Measurements from ENCODE around the gene FCRL1.

Gene FCRL1

DNA sequence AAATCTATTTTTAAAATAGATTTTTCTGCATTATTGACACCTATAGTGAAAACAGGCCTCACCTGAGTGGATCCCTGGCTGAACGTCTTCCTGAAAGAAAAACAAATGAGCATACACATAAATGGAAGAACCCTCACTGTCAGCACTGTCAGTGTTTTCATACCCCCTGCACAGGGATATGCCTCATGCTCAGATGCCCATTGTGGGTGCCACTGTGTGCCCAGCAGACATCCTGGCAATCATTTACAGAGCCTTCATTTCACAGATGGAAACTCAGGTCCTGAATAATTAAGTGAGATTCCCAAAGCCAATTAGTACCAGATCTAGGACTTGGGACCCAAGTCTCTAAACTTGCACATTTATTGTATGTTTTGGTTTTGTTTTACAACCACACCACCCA, 19.9 kb downstream of the FCRL1 start:
- no peak for DNase-seq

DNA sequence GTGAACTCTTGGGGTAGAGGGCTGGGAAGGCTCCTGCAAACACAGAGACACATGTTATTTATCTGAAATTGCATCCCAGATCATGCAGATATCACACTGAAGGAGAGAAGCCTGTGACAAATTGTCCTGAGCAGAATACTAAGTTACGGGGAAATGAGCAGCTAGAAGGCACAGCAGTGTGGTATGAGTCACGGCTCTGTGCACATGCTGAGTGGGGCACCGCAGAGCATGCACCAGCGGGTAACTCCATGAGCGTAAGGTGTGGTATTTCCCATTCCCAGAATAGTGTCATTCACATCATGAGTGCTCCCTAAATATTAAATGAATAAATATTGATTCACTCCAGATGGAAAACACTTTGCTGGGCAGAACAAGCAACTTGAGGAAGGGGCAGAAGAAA, 21.7 kb downstream of the FCRL1 start:
- no peak for DNase-seq

DNA sequence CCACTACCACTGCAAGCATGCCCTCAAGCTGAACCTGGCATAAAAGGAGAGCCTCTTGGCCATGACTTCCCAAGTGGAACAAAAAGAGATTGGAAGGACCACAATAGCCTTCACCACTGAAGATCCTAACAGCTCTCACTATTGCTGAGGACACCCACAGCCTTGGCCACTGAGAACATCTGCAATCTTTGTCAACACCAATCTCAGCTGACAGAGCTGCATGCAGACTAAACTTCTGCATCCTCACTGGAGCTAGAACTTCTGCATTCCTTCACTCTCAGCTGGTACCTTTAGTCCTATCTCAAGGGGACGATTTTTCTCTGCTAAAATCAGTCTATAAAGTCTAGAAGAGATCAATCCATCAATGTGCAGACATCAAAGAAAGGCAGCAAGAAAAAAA, 34.7 kb downstream of the FCRL1 start:
- DNase-seq = no peak

DNA sequence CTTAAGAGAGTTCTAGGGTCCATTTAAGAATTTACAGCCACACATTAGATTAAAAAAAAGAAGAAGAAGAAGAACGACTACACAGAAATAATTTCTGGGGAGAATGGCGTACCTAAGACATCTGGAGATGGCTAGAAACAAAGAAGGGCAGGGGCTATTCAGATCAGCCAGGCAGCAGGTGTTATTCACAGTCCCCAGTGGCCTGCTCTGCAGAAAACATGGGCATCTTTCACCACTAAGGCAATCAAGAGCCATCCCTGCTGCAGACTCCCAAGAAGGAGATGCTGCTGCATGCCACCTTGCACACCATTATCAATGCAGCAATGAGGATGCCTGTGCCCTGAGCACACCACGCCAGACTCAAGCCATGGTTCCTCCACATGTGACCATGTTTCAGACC, 35.1 kb downstream of the FCRL1 start:
- DNase-seq = no peak

DNA sequence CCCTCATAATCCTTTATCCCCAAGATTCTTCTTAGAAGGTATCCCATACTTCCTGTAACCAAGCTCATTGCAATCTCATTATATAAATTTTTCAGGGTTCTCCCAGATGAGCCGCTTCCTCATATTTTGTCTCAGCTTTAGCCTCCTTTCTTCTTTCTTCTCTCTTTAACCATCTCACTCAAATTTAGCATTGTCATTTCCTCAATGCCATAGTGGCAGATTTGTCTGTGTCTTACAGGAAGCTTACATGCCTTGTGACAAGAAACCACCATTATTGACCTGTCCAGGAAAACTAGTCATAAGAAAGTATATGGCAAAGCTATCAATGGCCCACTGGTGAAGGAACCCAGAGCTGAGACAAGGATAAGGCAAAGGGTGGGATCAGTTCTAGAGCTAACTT, 37.0 kb downstream of the FCRL1 start:
- DNase-seq = no peak

DNA sequence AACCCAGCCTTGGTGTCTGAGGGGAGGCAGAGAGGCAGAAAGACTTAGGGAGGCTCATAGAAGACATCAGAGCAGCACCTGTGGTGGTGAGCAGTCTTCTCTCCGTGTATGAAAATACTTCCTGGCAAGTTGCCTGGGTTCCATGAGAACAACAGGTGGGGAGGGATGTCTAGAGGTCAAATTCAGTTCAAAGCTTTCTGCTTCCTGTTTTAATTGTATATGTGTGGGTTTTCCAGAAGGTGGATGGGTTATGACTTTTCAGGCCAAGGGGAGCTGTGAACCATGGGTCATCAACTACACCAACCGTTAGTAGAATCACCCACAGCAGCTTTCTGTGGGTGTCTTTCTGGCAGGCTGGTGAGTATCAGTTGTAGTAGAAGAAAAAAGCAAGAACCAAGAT, 38.9 kb downstream of the FCRL1 start:
- no peak for DNase-seq

DNA sequence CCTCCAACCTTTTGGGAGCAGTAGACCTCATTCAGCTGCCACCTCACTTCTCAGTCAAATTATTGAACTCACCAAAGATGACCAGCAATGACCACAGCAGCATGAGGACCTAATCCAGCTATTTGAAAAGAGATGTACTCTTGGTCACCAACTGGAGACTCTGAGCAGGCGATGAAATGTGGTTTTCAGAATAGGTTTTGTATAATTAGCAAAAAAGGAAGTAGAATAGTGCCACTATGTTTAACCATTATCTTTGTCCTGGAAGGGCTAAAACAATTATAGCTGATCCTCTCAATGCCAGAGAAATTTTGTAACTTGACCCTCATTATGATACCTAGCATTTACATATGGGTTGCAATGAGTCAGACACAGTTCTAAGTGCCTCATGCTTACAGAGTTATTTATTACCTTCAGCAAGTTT, 42.9 kb downstream of the FCRL1 start, which contains the start of gene FCRL2:
FCRL2 (minus strand) TSS at position 162 of the 421 bp plus-strand sequence; CDS start at position 103, 59 bp downstream.
- no peak for DNase-seq

DNA sequence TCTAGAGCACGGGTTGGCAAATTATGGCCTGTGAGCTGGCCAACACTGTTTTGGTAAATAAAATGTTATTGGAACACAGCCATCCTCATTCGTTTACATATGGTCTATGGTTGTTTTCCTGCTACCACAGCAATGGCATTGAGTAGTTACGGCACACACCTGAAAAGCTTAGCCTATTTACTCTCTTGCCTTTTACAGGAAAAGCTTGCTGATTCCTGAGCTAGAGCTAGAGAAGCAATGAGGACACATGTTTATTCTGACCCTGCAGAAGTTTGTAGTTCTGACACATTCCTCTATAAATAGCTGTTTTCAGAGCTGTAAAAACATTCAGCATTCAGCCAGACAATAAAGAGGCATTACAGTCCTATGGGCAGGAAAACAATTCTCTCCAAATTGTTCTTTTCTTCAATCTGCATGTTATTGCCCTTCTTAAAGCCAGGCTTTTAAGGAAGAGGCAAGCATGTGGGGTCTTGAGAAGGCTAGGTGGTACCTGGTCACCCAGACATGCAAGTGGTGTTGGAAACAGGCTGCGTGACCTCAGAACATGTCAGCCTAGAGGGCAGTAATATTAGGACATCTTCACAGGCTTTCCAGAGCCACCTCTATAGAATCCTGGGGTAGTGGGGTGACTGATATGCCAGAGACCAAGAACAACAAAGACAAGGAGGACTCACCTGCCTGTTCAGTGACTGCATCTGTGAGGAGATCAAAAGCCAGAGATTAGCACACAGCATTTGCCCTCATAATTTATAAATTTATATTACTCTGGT, 44.6 kb downstream of the FCRL1 start:
- no peak for DNase-seq

DNA sequence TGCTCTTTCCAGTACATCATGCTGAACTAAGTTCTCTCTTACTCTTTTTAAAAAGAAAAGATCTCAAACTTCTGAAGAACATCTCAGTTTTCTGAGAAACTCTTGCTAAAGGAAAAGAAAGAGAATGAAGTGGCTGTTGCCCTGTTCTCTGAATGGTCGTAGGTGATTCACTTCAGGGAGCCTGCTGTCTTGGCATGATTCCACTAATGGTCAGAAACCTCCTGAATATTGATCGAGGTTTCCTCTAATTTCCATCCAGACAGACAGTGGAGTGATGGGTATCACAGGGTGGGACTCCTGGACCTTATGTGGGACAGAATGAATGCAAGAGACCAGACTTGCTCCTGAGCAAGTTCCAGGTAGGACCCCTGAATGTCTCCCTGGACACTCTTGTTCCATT, 45.5 kb downstream of the FCRL1 start:
- DNase-seq = no peak

DNA sequence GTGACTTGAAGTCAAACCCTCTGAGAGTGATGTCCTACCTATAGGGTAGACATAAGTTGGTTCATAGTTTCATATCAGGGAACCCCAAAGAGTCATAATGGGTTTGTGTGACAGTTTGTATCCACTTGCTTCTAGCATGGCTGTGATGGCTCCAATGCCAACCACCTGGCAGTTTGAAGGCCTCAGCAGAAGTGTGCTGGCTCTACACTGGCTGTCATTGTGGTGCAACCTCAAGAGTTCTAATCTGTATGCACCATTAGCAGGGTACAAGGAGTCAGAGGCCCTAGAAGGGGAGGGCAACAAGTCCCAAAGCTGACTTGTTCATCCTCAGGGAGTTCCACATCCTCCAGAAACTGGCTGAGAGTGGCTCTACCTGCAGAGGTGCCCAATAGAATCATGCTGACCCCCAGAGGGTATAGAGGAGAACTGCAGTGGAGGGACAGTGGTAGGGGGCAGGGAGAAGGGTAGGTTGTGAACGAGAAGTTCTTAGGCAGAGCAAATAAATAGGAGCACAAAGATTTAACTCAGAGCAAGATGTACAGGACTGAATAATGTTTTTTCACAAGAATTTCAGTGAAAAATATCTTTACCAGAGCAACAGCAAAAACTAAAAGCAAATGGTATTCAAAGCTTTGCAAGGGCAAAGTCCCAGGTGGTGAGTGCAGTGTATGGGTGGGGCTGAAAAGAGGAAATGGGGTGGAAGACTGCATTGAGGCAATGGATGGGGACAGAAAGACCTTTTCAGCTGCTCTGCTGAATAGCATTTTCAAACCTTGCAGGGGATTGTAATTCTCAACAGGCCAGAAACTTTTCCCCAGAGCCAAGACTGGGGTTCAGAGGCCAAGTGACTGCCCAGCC, 46.2 kb downstream of the FCRL1 start:
- no peak for DNase-seq

DNA sequence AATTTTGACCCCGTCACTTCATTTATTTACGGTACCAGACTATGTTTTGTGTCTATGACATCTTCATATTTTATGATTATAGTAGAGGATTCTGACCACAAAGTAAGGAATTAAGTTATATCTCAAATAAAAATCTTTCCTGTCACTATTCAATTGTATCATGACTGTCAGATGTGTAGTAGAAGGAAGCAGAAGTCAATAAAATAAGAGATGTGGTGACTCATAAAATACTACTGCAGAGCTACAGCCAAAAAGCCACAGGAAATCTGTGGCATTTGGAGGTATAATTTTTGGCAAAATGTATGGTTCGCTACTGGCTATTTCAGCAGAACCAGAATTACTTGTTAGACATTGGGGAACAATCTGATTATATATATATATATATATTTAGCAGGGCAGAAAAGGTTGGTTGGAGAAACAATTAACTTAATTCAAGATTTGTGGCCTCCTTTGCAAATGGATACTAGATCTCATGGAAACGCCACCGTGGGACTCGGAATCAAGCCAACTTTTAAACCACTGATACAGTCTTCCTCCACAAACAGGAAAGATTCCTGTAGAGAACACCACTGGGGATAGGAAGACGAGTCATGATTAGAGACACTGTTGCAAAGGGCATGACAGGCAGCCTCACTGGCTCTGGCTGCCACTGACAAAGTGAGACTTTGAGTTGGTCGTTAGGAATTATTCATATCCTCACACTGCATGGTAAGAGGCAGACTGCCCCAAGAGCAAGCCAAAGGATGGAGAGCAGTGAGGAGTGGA, 48.1 kb downstream of the FCRL1 start:
- no peak for DNase-seq

DNA sequence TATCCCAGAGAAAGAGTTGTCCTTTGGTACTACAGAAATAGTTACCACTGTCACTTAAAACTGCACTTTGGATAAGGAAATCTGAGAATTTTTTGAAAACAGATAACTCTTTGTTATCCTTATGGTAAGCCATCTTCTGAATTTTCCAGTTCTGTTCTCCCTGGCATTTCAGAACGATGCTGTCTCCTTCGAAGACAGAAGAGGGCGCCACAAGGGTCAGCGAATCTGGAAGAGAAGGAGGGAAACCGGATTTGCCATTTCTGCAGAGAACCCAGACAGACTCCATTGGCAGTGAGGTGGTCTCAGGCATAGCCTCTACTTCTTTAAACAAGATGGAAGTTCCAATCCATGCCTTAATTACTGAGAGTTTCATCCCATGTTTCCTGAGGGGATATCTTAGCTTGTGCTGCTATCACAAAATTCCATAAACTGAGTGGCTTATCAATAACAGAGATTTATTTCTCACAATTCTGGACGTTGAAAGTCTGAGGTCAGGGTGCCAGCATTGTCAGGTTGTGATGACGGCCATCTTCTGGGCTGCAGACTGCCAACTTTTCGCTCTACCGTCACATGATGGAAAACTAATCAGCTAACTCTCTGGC, 49.4 kb downstream of the FCRL1 start:
- DNase-seq = no peak

DNA sequence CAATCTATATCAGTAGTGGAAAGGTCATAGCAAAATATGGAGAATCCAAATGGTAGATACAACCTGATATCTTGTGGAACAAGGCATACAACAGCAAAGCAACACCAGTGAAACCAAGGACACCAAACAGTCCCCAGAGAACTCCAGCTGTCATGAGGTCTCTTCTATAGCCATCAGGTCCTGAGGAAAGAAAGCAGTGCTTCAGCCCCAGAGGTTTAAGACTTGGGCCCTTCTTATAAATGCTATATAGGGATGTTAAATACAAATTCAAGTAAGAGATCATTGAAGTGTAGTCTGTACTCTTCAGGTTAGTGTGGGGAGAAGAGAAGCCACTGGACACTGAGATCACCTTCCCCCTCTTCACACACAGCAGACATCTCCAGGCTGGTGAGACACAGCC, 53.1 kb downstream of the FCRL1 start:
- DNase-seq = no peak

DNA sequence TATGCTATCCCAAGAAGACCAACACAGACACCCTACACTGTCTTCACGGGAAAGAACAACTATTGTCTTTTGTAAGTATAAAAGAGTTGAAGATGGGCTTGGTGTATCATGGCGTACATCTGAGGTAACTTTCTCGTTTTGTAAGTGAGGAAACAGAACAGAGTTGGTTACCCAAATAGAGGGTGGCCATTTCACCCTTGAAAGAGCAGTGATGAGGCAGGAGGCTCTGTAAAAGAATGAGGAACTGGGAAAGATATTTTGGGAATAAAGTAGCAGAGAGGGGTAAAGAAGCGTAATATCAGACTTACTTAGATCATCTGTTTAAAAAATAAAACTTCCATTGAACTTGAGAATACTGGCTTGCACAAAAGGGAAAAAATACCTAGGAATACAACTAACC, 61.9 kb downstream of the FCRL1 start:
- DNase-seq = no peak

DNA sequence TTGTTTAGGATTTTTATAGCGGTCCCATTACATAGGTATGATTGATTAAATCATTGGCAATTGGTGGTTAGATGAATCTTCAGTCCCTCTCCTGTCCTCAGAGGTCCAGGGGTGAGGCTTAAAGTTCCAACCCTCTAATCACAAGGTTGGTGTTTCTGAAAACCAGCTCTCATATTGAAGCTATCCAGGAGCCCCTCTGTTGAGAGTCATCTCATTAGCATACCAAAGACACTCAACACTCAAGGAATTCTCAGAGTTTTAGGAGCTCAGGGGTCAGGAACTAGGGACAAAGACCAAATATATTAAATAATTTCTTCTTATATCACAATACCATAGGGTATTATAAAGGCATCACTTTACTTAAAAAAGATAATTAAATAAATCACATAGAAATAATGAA, 66.3 kb downstream of the FCRL1 start:
- no peak for DNase-seq

DNA sequence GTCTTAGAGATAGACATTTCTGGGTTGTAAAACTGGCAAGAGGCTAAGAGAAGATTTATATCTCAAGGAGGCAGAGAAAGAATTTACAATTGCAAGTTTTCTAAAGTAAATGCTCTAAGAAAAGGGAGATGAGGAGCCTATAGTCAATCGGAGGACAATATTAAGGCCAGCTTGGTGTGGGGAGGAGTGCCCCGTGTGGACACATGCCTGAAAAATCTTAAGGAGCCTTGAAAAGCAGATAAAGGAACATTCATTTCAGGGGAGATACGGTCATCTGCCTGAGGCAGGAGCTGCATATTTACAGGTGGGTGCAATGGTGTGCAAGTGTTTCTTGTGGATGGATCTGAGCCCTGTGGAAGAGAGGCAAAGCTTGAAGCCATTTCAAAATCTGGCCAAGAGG, 68.6 kb downstream of the FCRL1 start:
- DNase-seq = no peak

DNA sequence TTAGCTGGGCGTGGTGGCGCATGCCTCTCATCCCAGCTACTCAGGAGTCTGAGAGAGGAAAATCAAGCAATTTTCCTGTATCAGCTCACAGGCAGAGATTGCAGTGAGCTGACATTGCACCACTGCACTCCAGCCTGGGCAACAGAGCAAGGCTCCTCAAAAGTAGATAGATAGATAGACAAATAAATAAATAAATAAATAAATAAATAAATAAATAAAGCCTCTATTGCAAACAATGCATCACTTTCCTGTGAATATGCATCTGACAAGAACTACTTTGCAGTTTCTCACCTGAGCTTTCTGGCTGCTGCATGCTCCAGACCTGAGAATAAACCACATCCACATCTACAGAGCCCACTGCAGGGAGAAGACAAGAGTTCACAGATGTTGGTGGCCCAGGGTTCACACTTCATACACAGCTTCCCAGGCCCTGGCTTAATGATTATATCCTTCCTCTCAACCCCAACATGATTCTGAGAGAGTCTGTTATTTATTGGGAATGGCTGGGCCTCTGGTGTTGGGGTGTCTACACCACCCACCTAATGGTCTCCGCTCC, 71.6 kb downstream of the FCRL1 start:
- DNase-seq = no peak
